Measurements from ENCODE around the gene JPH3. TPM values are rescaled to one million over a fixed set of nuclear protein-coding genes. Genes with fewer than 3 reads are reported as not detected.

JPH3 gene
- total RNA-seq, 6 donors from 2014 or later = 0.24 TPM; not detected in 5

GRCh38 chr16:87681981-87682570 is 79.8 kb downstream of the JPH3 start:
- no peaks in the 10 kb centered on the region for H3K27me3 ChIP-seq
- no peaks in the 10 kb centered on the region for H3K36me3 ChIP-seq
- no peaks in the 10 kb centered on the region for H3K9me3 ChIP-seq
- H3K4me1 ChIP-seq = no peaks in the 10 kb centered on the region
- no peak for DNase-seq
- no peak overlapping the region for H3K4me3 ChIP-seq
- TF ChIP-seq EP300 (IDR thresholded peaks at IDR 0.05) (no peak), POLR2AphosphoS5 (IDR thresholded peaks at IDR 0.05) (no peak), CTCF (IDR thresholded peaks at IDR 0.05) (no peak), POLR2A (IDR thresholded peaks at IDR 0.05) (no peak)
- no peak for ATAC-seq (ENCODE audit: low FRiP score in 2 of 2)
- no peak overlapping the region for H3K27ac ChIP-seq
- WGBS, 2 donors = 24 to 30% methylated on average over 4 to 8 of the region's 9 CpGs

- Histone ChIP-seq H3K27me3 (no peaks in the 10 kb centered on the region), H3K9me3 (no peaks in the 10 kb centered on the region), H3K4me1 (no peaks in the 10 kb centered on the region), H3K27ac (no peak overlapping the region), H3K36me3 (no peaks in the 10 kb centered on the region), H3K4me3 (no peak overlapping the region)
- 82 to 91% methylated on average over 9 to 18 of the region's 18 CpGs for WGBS, 2 donors
- DNase-seq = peak in 1 of 2 donors; percentile 76
- TF ChIP-seq POLR2AphosphoS5 (IDR thresholded peaks at IDR 0.05) = no peak
- no peak for TF ChIP-seq POLR2A (IDR thresholded peaks at IDR 0.05)
- no peak for TF ChIP-seq CTCF (IDR thresholded peaks at IDR 0.05)
- TF ChIP-seq EP300 (IDR thresholded peaks at IDR 0.05) = no peak
- ATAC-seq (ENCODE audit: low FRiP score in 2 of 2) = no peak
These were observed 80.6 kb downstream of the JPH3 start for GRCh38 chr16:87682852-87683399.

GRCh38 chr16:87684106-87684677 is 81.9 kb downstream of the JPH3 start:
- H3K27me3 ChIP-seq = no peaks in the 10 kb centered on the region
- no peak overlapping the region for H3K27ac ChIP-seq
- no peak for DNase-seq
- no peak for TF ChIP-seq CTCF (IDR thresholded peaks at IDR 0.05)
- no peak for TF ChIP-seq EP300 (IDR thresholded peaks at IDR 0.05)
- TF ChIP-seq POLR2A (IDR thresholded peaks at IDR 0.05) = no peak
- no peak for TF ChIP-seq POLR2AphosphoS5 (IDR thresholded peaks at IDR 0.05)
- H3K9me3 ChIP-seq = no peaks in the 10 kb centered on the region
- 64 to 81% methylated on average over 10 to 24 of the region's 24 CpGs for WGBS, 2 donors
- no peak overlapping the region for H3K4me3 ChIP-seq
- H3K36me3 ChIP-seq = no peaks in the 10 kb centered on the region
- no peaks in the 10 kb centered on the region for H3K4me1 ChIP-seq
- no peak for ATAC-seq (ENCODE audit: low FRiP score in 2 of 2)

GRCh38 chr16:87684711-87685404 is 82.5 kb downstream of the JPH3 start:
- ATAC-seq (ENCODE audit: low FRiP score in 2 of 2) (no peak), DNase-seq (peak in 1 of 2 donors; percentile 79)
- Histone ChIP-seq H3K4me3 (no peak overlapping the region), H3K27me3 (no peaks in the 10 kb centered on the region), H3K4me1 (no peaks in the 10 kb centered on the region), H3K27ac (no peak overlapping the region), H3K9me3 (no peaks in the 10 kb centered on the region), H3K36me3 (no peaks in the 10 kb centered on the region)
- no peak for TF ChIP-seq POLR2AphosphoS5 (IDR thresholded peaks at IDR 0.05)
- no peak for TF ChIP-seq EP300 (IDR thresholded peaks at IDR 0.05)
- TF ChIP-seq CTCF (IDR thresholded peaks at IDR 0.05) = no peak
- TF ChIP-seq POLR2A (IDR thresholded peaks at IDR 0.05) = no peak
- 90 to 93% methylated on average over 28 to 31 of the region's 35 CpGs for WGBS, 2 donors
